Stimulated activated CD8-positive, alpha-beta memory T cell treated with anti-CD3 and anti-CD28 coated beads, Interleukin-15, amount 100 ng/mL, for 4 hours (primary cell): ENCODE data around the gene ZNF398.
"Not testable (repeated sequence)": the region's sequence is repeated elsewhere in the genome, so short reads cannot be mapped to it uniquely, and the experiment has no call there.

Source experiments
- DNase-seq, 2 donors: peaks; one replicate each; pipeline ENCODE4 v3.0.0-alpha.2; 2020; ENCODE audit warnings: low read depth in 2 of 2

The ZNF398 gene

GRCh38 chr7:149226366-149226765 is 79.1 kb downstream of the ZNF398 start:
- not testable (repeated sequence) for DNase-seq

GRCh38 chr7:149226840-149227494 is 79.7 kb downstream of the ZNF398 start:
- no peak for DNase-seq

GRCh38 chr7:149228831-149229471 is 81.7 kb downstream of the ZNF398 start:
- no peak for DNase-seq

GRCh38 chr7:149229526-149229925 is 82.3 kb downstream of the ZNF398 start:
- no peak for DNase-seq

- no peak for DNase-seq
Observed at GRCh38 chr7:149232362-149232761, 85.1 kb downstream of the ZNF398 start.
